ENCODE measurements around the gene UBC. TPM values are rescaled to one million over a fixed set of nuclear protein-coding genes. Genes with fewer than 3 reads are reported as not detected.
A peak's percentile ranks its signal among the peaks of the same experiment; 100 is the strongest.

Gene UBC
- total and polyA plus RNA-seq, 9 of the 15 experiments (the other 6 are each of a cell fraction or from before 2014, with no cell fraction given): 533 to 1,153 (median 813) TPM

DNA sequence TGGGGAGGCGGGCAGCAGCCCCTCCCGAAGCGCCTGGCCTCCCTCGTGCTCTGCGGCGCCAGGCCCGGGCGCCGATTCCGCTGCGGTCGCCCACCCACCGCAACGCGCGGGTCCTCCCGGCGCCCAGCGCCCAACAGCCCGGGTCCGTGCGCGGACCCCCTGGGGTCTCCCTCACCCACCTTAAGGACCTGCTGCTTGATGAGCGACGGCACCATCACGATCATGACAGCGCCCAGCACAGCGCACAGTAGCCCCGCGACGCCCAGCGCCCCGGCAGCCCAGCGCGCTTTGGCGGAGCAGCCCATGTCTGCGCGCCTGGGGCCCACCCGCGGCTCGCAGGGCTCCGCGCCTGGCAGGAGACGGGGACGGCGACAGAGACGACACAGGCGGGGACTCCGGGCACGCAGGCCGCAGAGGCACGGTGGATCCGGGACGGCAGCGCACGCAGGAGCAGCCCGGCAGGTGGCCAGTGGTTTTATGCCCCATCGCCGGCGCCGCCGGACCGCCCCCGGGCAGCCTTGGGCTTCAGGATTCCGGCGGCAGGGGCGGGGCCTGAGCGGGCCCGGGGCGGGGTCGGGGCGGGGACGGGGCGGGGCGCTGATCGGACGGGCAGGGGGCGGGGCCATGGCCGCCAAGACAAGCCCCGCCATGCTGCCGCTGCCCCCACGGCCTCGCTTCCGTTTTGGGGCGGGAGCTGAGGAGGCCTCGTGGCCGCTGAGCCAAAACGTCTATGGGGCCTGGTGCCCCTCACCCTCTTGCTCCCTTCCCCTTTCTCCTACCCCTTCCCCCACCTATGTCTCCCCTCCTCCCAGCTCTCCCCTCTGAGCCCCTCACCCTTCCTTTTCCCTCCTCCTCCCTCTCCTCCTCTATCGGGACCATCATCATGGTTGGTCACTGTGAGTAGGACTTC, 50.8 kb downstream of the UBC start, which contains the start of gene SCARB1 (continued):
- TF ChIP-seq PYGO2 (tag; IDR thresholded peaks at IDR 0.05) (no peak), ZNF507 (tag; conservative IDR thresholded peaks at IDR 0.05) (no peak), ZNF324 (CRISPR knock-in tag; IDR thresholded peaks at IDR 0.05) (peak; percentile 30; the same call in 1 of the 2 replicates), KAT2B (IDR thresholded peaks at IDR 0.05; ENCODE audit: low read depth, low read length) (no peak), NRF1 (conservative IDR thresholded peaks at IDR 0.05 in 1 of 2, IDR thresholded peaks at IDR 0.05 in 1 of 2) (peak; percentile 61 to 66), ARID1B (IDR thresholded peaks at IDR 0.05) (peak; percentile 59), ZBTB1 (CRISPR knock-in tag; IDR thresholded peaks at IDR 0.05; ENCODE audit: borderline replicate concordance, low read depth) (no peak; the same call in 1 of the 2 replicates), RBM25 (IDR thresholded peaks at IDR 0.05; ENCODE audit: low read depth, low read length, severe bottlenecking) (no peak), SIRT6 (IDR thresholded peaks at IDR 0.05; ENCODE audit: low read depth, low read length) (no peak), SREBF2 (CRISPR knock-in tag; IDR thresholded peaks at IDR 0.05) (no peak), POLR2H (tag; IDR thresholded peaks at IDR 0.05; ENCODE audit: low read depth) (no peak; the same call in 1 of the 2 replicates), TBL1XR1 (IDR thresholded peaks at IDR 0.05; ENCODE audit: low read length in 2 of 2) (no peak), ZNF384 (IDR thresholded peaks at IDR 0.05; ENCODE audit: low read depth, low read length) (no peak), TCF15 (CRISPR knock-in tag; IDR thresholded peaks at IDR 0.05) (no peak), PTBP1 (IDR thresholded peaks at IDR 0.05; ENCODE audit: low read depth, low read length) (no peak), HDAC8 (tag; IDR thresholded peaks at IDR 0.05) (no peak), NCOA2 (IDR thresholded peaks at IDR 0.05; ENCODE audit: partially characterized antibody in 2 of 2) (no peak), ZFP91 (CRISPR knock-in tag; IDR thresholded peaks at IDR 0.05) (no peak), BHLHE40 (IDR thresholded peaks at IDR 0.05; ENCODE audit: low read length) (peak; percentile 5; the same call in 1 of the 2 replicates), NKRF (IDR thresholded peaks at IDR 0.05; ENCODE audit: borderline replicate concordance) (peak; percentile 69; the same call in 1 of the 2 replicates), KLF10 (CRISPR knock-in tag; IDR thresholded peaks at IDR 0.05) (no peak)
- TF ChIP-seq, protein P1, sequence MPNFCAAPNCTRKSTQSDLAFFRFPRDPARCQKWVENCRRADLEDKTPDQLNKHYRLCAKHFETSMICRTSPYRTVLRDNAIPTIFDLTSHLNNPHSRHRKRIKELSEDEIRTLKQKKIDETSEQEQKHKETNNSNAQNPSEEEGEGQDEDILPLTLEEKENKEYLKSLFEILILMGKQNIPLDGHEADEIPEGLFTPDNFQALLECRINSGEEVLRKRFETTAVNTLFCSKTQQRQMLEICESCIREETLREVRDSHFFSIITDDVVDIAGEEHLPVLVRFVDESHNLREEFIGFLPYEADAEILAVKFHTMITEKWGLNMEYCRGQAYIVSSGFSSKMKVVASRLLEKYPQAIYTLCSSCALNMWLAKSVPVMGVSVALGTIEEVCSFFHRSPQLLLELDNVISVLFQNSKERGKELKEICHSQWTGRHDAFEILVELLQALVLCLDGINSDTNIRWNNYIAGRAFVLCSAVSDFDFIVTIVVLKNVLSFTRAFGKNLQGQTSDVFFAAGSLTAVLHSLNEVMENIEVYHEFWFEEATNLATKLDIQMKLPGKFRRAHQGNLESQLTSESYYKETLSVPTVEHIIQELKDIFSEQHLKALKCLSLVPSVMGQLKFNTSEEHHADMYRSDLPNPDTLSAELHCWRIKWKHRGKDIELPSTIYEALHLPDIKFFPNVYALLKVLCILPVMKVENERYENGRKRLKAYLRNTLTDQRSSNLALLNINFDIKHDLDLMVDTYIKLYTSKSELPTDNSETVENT (CRISPR knock-in tag; IDR thresholded peaks at IDR 0.05): no peak

Measured in K562 (cell line).